ENCODE measurements around the gene RAB3IL1.
"Not testable (repeated sequence)": the region's sequence is repeated elsewhere in the genome, so short reads cannot be mapped to it uniquely, and the experiment has no call there.

Gene RAB3IL1, protein sequence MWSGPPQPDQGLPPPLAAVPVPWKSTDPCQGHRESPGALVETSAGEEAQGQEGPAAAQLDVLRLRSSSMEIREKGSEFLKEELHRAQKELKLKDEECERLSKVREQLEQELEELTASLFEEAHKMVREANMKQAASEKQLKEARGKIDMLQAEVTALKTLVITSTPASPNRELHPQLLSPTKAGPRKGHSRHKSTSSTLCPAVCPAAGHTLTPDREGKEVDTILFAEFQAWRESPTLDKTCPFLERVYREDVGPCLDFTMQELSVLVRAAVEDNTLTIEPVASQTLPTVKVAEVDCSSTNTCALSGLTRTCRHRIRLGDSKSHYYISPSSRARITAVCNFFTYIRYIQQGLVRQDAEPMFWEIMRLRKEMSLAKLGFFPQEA

DNA sequence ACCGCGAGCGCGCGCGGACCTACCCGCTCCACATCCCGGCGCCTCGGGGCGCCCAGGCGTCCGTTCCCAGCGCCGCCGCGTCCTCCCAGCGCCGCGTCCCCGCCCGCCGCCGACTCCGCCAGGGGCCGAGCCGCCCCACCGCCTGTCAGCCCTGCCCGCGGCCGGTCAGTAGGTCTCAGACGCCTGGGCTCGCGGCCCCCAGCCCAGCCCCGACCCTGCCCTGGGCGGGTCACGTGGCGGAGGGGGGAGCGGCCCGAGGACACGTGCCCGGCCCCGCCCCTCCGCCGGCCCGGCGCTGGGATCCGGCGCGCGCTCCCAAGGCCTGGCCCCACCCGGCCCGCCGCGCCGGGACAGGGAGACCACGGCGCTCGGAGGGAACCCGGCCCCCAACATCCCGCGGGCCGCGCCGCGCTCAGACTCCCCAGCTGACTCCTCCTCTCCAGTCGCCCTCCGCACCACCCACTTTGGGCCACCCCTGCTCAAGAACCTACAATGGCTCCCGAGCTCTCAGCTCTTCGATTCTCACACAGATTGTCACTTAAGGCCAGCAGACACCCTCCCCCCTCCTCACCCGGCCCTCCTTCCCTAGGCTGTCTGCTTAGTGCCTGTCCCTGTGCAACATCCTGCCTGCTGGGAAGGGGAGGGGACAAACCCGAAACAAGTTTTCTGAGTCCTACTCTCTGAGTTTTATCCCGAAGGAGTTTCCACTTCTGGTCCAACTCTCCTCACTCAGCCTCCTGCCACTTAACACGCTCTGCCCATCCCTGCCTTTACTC, at the start of gene RAB3IL1:
Gene RAB3IL1 (minus strand): TSS at position 233 of the 776 bp plus-strand sequence. CDS start 199 bp downstream, at position 34.
- DNase-seq (ENCODE audit: low read depth): peak; percentile 50
- TF ChIP-seq, protein P1, sequence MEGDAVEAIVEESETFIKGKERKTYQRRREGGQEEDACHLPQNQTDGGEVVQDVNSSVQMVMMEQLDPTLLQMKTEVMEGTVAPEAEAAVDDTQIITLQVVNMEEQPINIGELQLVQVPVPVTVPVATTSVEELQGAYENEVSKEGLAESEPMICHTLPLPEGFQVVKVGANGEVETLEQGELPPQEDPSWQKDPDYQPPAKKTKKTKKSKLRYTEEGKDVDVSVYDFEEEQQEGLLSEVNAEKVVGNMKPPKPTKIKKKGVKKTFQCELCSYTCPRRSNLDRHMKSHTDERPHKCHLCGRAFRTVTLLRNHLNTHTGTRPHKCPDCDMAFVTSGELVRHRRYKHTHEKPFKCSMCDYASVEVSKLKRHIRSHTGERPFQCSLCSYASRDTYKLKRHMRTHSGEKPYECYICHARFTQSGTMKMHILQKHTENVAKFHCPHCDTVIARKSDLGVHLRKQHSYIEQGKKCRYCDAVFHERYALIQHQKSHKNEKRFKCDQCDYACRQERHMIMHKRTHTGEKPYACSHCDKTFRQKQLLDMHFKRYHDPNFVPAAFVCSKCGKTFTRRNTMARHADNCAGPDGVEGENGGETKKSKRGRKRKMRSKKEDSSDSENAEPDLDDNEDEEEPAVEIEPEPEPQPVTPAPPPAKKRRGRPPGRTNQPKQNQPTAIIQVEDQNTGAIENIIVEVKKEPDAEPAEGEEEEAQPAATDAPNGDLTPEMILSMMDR (conservative IDR thresholded peaks at IDR 0.05; ENCODE audit: low read length): no peak
- H3K4me3 ChIP-seq (ENCODE audit: low read length): peak within 1 kb of the TSS; percentile 68

DNA sequence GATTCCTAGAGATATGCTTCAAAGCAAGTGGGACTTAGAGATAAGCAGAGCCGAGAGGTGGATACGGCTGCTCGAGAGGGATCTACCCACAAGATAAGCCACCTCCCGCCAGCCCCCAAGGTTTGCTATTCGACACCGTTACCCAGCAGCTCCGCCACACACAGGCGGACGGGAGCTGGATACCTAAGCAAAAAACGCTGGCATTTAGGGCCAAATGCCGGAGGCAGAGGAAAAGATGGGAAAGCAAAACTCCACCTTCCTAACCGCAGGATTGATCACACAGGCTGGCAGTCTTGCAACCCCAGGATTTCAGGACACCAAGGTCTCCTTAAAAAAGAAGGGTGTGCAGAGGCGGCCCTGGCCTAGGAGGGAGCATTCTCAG, 49.4 kb upstream of the RAB3IL1 start:
- peak; percentile 42 for DNase-seq (ENCODE audit: low read depth)

DNA sequence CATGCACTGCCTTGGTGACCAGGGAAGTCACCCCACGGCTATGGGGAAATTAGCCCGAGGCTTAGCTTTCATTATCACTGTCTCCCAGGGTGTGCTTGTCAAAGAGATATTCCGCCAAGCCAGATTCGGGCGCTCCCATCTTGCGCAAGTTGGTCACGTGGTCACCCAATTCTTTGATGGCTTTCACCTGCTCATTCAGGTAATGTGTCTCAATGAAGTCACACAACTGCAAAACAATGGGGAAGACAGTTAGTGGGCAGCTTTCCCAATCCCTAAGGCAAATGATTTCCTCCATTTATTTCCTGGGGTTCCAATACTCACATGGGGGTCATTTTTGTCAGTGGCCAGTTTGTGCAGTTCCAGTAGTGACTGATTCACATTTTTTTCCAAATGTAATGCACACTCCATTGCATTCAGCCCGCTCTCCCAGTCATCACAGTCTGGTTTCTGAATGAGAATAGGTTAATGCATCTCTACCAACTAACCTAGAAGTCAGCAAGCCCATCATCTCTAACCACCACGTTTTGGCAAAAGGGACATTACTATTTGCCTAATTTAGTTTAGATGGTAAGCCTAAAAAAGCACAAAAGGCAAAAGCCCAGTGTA, 47.4 kb upstream of the RAB3IL1 start:
- DNase-seq (ENCODE audit: low read depth): not testable (repeated sequence)

More for the DNA sequence above, 49.4 kb upstream of the RAB3IL1 start:
- TF ChIP-seq, protein P1 (conservative IDR thresholded peaks at IDR 0.05; ENCODE audit: low read length): no peak
- peak overlapping the region; percentile 83 for H3K4me3 ChIP-seq (ENCODE audit: low read length)

DNA sequence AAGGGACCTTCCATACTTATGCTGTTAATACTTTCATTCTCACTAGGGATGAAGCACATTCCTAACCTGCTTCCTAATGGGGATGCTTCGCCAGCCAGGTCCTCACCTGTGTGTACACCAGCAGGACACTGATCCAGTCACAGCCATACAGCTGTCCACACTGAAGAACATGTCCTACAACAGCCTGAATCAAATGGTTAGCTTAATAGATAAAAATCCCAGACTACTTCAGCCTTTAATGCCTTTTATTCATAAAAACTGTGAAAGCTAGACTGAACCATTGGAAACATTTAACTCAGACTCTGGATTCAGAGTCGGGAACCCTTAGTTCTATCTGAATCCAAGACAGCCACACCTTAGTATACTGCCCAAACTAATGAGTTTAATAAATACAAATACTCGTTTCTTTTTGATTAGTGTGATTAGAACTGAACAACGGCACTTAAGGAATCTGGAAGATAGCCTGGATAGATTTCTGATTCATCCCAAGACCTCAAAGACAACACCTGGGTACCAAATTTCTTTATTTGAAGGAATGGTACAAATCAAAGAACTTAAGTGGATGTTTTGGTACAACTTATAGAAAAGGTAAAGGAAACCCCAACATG, 46.8 kb upstream of the RAB3IL1 start:
- peak overlapping the region; percentile 83 for H3K4me3 ChIP-seq (ENCODE audit: low read length)
- TF ChIP-seq, protein P1 (conservative IDR thresholded peaks at IDR 0.05; ENCODE audit: low read length): no peak
- DNase-seq (ENCODE audit: low read depth): no peak

More for the DNA sequence above, 47.4 kb upstream of the RAB3IL1 start:
- peak overlapping the region; percentile 83 for H3K4me3 ChIP-seq (ENCODE audit: low read length)

DNA sequence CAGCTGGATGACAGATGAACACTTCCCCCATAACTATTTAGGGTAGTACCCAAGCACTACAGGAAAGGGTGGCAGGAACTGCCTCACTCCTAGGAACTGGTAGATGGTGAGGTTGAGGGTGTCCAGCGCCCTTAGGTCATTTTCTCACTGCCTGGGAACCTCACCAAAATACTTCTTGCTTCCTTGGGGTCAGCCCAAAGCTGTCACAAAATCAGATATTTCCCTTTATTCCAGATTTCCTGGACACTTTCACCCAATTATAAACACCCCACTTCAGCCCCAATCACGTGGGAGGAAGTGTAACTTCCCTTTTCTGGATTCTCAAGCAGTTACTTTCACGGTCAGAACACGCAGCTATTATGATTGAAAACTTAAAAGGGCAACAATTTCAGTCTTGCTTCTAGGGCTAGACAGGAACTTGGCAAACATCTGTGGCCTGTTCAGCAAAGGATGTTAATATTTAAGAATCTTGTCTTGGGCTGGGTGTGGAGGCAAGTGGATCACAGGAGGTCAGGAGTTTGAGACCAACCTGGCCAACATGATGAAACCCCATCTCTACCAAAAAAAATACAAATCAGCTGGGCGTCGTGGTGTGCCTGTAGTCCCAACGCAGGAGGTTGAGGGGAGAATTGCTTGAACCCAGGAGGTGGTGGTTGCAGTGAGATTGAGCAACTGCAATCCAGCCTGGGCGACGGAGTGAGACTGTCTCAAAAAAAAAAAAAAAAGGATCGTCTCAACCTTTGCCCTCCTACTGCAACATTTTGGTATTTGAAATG, 46.1 kb upstream of the RAB3IL1 start:
- TF ChIP-seq, protein P1 (conservative IDR thresholded peaks at IDR 0.05; ENCODE audit: low read length): no peak
- peak; percentile 83 for DNase-seq (ENCODE audit: low read depth)
- peak overlapping the region; percentile 83 for H3K4me3 ChIP-seq (ENCODE audit: low read length)

DNA sequence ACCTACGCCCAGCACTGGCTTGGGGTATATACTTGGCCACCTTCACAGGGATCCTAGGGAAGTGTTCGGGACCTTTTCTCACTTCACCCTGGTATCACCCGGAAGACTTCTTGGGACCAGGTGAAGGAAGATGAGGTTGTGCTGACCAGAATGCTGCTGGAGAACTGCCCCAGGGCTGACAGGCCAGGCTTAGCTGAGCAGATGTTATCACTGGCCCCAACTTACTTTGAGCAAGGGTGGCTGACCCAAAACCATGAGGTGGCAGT, 45.6 kb upstream of the RAB3IL1 start:
- no peak overlapping the region for H3K4me3 ChIP-seq (ENCODE audit: low read length)
- DNase-seq (ENCODE audit: low read depth): no peak
- TF ChIP-seq, protein P1 (conservative IDR thresholded peaks at IDR 0.05; ENCODE audit: low read length): no peak

All from AG10803 (cell line).